Upper lobe of right lung (tissue), 1 donor: ENCODE data around the gene WDR70. TPM values are rescaled to one million over a fixed set of nuclear protein-coding genes. Genes with fewer than 3 reads are reported as not detected.

Source experiments
- ATAC-seq: fragments of 200-7000 bp; cut with Tn5 transposase; one replicate; pipeline ENCODE4 v1.9.1; 2020; ENCODE audit warnings: mild to moderate bottlenecking, moderate library complexity
- DNase-seq: peaks from one replicate; pipeline ENCODE4 v3.0.0-alpha.2; 2020
- H3K27ac ChIP-seq: fragments of 200-600 bp; one replicate; pipeline ENCODE4 v1.8.0; 2022
- H3K27me3 ChIP-seq: fragments of 200-600 bp; one replicate; pipeline ENCODE4 v1.8.0; 2022; ENCODE audit warnings: mild to moderate bottlenecking
- H3K36me3 ChIP-seq: fragments of 200-600 bp; one replicate; pipeline ENCODE4 v1.8.0; 2022
- H3K4me1 ChIP-seq: fragments of 200-600 bp; one replicate; pipeline ENCODE4 v1.8.0; 2022
- H3K4me3 ChIP-seq: fragments of 200-600 bp; one replicate; pipeline ENCODE4 v1.8.0; 2022; ENCODE audit warnings: mild to moderate bottlenecking
- H3K9me3 ChIP-seq: fragments of 200-600 bp; one replicate; pipeline ENCODE4 v1.8.0; 2022
- intact Hi-C: fragments of 100-400 bp; cut with DNase I; formaldehyde crosslinking; loops from one replicate; pipeline ENCODE4 v1.11.0; 2022
- total RNA-seq: library from RNA; stranded (reverse); fragmentation: NEBNext Ultra II Directional; extraction: Animal tissue kit (Norgen Biotek cat#: 25700); gene quantifications from one replicate; pipeline ENCODE4 v1.2.1, GENCODE V29; 2021
- TF ChIP-seq, protein P1 (sequence below): fragments of 200-600 bp; IDR thresholded peaks from one replicate; pipeline ENCODE4 v1.8.0; 2022; ENCODE audit warnings: antibody characterized with exemption
- donor health status: DM: no; HTN: yes; CAD: no; lungs with severe emphysema.

Gene WDR70
- total RNA-seq, 1 donor from 2014 or later: 24.7 TPM

GRCh38 chr5:37735649-37736347 is 356.7 kb downstream of the WDR70 start:
- intact Hi-C loops: no loop called here
- H3K4me3 ChIP-seq: no peak overlapping the region
- H3K4me1 ChIP-seq: no peaks in the 10 kb centered on the region
- no peaks in the 10 kb centered on the region for H3K9me3 ChIP-seq
- no peak overlapping the region for H3K27ac ChIP-seq
- DNase-seq (no peak), ATAC-seq (no peak)
- H3K27me3 ChIP-seq: no peaks in the 10 kb centered on the region
- peaks cover 4% of the 10 kb centered on the region for H3K36me3 ChIP-seq
- TF ChIP-seq, protein P1, sequence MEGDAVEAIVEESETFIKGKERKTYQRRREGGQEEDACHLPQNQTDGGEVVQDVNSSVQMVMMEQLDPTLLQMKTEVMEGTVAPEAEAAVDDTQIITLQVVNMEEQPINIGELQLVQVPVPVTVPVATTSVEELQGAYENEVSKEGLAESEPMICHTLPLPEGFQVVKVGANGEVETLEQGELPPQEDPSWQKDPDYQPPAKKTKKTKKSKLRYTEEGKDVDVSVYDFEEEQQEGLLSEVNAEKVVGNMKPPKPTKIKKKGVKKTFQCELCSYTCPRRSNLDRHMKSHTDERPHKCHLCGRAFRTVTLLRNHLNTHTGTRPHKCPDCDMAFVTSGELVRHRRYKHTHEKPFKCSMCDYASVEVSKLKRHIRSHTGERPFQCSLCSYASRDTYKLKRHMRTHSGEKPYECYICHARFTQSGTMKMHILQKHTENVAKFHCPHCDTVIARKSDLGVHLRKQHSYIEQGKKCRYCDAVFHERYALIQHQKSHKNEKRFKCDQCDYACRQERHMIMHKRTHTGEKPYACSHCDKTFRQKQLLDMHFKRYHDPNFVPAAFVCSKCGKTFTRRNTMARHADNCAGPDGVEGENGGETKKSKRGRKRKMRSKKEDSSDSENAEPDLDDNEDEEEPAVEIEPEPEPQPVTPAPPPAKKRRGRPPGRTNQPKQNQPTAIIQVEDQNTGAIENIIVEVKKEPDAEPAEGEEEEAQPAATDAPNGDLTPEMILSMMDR: no peak

DNA sequence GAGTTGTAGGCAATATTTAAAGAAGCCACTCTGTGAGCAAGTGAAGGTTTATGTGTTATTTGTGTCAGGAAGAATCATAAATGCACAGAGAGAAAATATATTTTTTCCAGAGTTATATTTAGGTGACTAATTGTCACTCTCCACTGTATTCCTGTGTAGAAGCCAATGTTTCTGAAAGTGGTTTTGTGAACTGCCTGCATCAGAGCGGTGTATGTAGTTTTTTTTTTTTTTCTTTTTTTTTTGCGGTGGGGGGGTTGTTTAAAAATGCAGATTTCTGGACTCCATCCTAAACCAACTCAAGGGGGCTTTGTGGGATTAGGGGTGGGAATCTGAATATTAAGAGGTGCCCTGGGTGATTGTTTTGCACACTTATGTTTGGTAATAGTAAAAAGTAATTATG is 357.3 kb downstream of the WDR70 start:
- no peak overlapping the region for H3K27ac ChIP-seq
- H3K4me1 ChIP-seq: no peaks in the 10 kb centered on the region
- H3K4me3 ChIP-seq: no peak overlapping the region
- no peaks in the 10 kb centered on the region for H3K9me3 ChIP-seq
- H3K36me3 ChIP-seq: peaks cover 4% of the 10 kb centered on the region
- no peak for ATAC-seq
- no peaks in the 10 kb centered on the region for H3K27me3 ChIP-seq
- DNase-seq: no peak
- TF ChIP-seq, protein P1: no peak
- intact Hi-C loops: no loop called here

DNA sequence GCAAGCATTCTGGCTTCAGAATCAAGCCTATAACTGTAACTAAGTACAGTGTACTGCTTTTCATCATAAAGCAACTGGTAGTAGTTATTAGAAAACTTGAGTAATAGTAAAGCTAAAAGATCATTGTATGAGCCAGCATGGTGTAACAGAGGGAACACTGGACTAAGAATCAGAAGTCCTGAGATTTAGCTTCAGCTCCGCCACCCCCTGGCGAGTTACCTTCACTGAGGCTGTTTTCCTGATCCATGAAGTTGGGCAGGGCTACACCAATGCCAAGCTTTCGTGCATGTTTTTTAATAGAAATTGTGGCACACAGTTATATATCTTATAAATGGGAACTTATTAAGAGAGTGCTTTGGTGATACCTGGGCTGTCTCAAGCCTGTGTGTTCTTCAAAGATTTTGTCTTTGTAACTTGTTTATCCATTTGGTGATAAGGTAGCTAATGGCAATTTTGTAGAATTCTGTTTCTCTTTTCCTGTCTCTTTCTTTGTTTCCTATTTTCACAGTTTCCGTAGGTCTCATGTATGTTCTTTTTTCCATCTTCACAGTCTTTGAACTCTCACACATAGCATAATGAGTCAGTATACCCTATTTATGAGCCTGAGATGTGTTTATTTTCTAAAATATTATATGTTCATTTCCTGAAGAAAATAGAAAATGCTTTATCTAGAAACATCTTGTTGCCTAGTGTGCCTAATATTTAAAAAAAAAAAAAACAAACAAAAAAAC is 358.4 kb downstream of the WDR70 start:
- Histone ChIP-seq H3K27ac (no peak overlapping the region), H3K4me1 (no peaks in the 10 kb centered on the region), H3K9me3 (no peaks in the 10 kb centered on the region), H3K36me3 (no peaks in the 10 kb centered on the region), H3K4me3 (no peak overlapping the region), H3K27me3 (no peaks in the 10 kb centered on the region)
- ATAC-seq: no peak
- TF ChIP-seq, protein P1: no peak
- intact Hi-C loops: no loop called here
- DNase-seq: no peak

DNA sequence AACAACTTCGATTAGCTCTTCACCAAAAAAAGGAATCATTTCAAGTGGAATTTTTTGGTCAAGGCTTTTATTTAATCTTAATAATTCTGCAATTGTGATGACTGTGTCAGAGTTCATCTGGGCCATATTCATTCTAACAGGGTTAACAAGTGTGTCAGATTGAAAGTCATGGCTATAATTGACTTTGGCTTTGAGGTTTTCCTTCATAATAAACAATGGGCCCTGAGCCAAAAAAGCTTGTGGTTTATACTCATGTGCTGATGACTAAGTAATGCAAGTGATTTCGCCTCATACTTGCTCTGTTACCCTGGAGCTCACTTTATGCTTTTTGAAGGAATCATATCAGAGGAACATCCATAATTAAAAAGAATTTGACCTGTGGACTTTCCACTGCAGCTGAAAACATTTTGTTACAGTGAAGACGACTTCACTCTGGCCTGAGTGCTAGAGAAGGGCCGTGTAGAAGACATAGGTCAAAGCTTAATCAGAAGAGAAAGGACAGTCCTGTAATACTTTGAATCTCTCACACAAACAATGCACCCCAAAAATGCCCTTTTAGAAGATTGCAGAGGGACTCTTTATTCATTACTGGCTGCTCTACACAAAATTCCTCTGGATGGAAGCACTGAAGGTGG is 359.1 kb downstream of the WDR70 start:
- Histone ChIP-seq H3K27me3 (no peaks in the 10 kb centered on the region), H3K9me3 (no peaks in the 10 kb centered on the region), H3K4me3 (no peak overlapping the region), H3K36me3 (no peaks in the 10 kb centered on the region), H3K27ac (no peak overlapping the region), H3K4me1 (no peaks in the 10 kb centered on the region)
- TF ChIP-seq, protein P1: no peak
- DNase-seq (no peak), ATAC-seq (peak; percentile 27)
- intact Hi-C loops: no loop called here

DNA sequence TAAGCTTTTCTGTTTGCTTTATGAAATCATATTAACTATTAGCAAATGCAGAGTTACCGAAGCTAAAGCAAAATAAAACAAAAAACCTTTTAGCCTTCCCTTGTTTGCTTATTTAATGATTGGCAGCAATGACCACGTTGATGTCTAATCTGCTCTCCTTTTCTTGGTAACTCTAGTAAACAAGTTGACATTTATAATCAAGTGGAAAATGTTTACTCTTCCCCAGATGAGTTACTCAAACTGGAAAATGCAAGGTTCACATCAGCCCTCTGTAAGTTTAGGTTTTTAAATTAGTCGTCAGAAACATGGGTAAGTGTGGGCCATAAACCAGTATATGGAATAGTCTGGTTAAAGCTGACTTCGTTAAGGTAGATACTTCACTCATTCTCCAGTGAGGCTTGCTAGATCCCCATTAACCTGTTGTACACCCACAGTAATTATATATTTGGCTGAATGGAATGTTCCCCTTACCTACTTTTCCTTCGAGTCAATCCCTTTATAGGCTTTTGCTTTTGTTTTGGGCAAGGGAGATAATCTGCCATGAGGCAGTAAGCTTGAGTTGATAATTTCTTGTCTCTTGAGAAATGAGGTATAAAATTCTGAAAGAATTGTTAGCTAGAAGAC is 359.9 kb downstream of the WDR70 start:
- H3K4me3 ChIP-seq: no peak overlapping the region
- H3K36me3 ChIP-seq: no peaks in the 10 kb centered on the region
- no peaks in the 10 kb centered on the region for H3K27me3 ChIP-seq
- DNase-seq: no peak
- no peaks in the 10 kb centered on the region for H3K4me1 ChIP-seq
- TF ChIP-seq, protein P1: no peak
- no peak overlapping the region for H3K27ac ChIP-seq
- H3K9me3 ChIP-seq: no peaks in the 10 kb centered on the region
- ATAC-seq: no peak
- intact Hi-C loops: no loop called here
